Brain microvascular endothelial cell (primary cell): ENCODE results near the gene CD247.

Experiments
- DNase-seq: peaks from one replicate; pipeline ENCODE4 v3.0.0-alpha.2; 2020
- H3K27ac ChIP-seq: fragments of 250-450 bp; sonication (Bioruptor Pico); 2 replicates; pipeline ENCODE4 v1.5.1; 2020; ENCODE audit warnings: mild to moderate bottlenecking, moderate library complexity
- H3K27me3 ChIP-seq: fragments of 250-450 bp; sonication (Bioruptor Pico); replicated peaks from 2 replicates; pipeline ENCODE4 v1.5.1; 2020; ENCODE audit warnings: mild to moderate bottlenecking
- H3K36me3 ChIP-seq: fragments of 250-450 bp; sonication (Bioruptor Pico); replicated peaks from 2 replicates; pipeline ENCODE4 v1.5.1; 2020; ENCODE audit warnings: mild to moderate bottlenecking
- H3K4me3 ChIP-seq: 2 replicates; pipeline ENCODE4 v1.5.1; 2011; ENCODE audit warnings: low read depth, mild to moderate bottlenecking, control low read depth, low read length, moderate library complexity
- in situ Hi-C: cut with HindIII; loops from 2 replicates; pipeline ENCODE4 v1.10.0; 2017; ENCODE audit warnings: low sequenced_read_pairs, low pct_ligation_motif_present
- TF ChIP-seq, protein P1 (sequence below): IDR thresholded peaks from 2 replicates; pipeline ENCODE4 v1.5.1; 2011; ENCODE audit warnings: low read depth, mild to moderate bottlenecking, moderate library complexity, low read length, control low read depth, inconsistent platforms; ENCODE audit errors: missing control alignments

Gene CD247

DNA sequence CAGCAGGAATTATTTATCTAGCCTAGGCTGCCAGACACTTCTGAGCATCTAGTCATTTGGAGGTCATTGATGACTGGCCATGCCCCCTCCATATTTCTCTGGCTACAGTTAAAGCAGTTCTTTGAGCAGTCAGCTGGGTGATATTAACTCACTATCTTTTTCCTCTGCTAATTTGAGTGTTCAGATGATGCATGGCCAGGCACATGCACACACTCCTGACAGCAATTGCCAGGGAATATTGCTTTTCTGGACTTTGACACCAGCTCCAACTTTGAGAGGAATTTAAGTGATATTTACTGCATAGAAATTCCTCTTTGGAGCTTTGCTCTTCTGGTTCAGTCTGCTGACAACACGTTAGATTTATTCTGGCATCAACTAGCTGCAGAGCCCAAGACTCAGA is 52.6 kb downstream of the CD247 start:
- Histone ChIP-seq H3K36me3 (no peaks in the 10 kb centered on the region), H3K27ac (no peak overlapping the region), H3K27me3 (no peaks in the 10 kb centered on the region), H3K4me3 (no peak overlapping the region)
- TF ChIP-seq, protein P1, sequence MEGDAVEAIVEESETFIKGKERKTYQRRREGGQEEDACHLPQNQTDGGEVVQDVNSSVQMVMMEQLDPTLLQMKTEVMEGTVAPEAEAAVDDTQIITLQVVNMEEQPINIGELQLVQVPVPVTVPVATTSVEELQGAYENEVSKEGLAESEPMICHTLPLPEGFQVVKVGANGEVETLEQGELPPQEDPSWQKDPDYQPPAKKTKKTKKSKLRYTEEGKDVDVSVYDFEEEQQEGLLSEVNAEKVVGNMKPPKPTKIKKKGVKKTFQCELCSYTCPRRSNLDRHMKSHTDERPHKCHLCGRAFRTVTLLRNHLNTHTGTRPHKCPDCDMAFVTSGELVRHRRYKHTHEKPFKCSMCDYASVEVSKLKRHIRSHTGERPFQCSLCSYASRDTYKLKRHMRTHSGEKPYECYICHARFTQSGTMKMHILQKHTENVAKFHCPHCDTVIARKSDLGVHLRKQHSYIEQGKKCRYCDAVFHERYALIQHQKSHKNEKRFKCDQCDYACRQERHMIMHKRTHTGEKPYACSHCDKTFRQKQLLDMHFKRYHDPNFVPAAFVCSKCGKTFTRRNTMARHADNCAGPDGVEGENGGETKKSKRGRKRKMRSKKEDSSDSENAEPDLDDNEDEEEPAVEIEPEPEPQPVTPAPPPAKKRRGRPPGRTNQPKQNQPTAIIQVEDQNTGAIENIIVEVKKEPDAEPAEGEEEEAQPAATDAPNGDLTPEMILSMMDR: no peak
- in situ Hi-C loops: no loop called here
- no peak for DNase-seq

DNA sequence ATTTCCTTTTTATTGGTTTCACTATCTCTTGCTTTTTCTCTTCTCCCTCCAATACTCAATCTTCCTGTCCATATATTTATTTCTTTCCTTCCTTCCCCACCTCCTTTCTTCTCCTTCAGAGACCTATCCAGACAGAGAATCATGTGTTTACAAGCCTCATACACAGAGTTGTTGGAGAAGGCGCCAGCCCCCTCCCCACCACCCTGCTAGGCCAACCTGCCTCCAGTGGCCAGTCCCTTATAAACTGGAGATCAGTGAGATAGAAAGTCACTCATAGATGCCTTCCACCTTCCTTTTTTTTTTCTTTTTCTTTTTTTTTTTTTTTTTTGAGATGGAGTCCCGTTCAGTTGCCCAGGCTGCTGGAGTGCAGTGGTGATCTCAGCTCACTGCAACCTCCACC is 53.3 kb downstream of the CD247 start:
- no peak overlapping the region for H3K27ac ChIP-seq
- H3K36me3 ChIP-seq: no peaks in the 10 kb centered on the region
- no peak for DNase-seq
- no peak overlapping the region for H3K4me3 ChIP-seq
- in situ Hi-C loops: no loop called here
- TF ChIP-seq, protein P1: no peak
- no peaks in the 10 kb centered on the region for H3K27me3 ChIP-seq

DNA sequence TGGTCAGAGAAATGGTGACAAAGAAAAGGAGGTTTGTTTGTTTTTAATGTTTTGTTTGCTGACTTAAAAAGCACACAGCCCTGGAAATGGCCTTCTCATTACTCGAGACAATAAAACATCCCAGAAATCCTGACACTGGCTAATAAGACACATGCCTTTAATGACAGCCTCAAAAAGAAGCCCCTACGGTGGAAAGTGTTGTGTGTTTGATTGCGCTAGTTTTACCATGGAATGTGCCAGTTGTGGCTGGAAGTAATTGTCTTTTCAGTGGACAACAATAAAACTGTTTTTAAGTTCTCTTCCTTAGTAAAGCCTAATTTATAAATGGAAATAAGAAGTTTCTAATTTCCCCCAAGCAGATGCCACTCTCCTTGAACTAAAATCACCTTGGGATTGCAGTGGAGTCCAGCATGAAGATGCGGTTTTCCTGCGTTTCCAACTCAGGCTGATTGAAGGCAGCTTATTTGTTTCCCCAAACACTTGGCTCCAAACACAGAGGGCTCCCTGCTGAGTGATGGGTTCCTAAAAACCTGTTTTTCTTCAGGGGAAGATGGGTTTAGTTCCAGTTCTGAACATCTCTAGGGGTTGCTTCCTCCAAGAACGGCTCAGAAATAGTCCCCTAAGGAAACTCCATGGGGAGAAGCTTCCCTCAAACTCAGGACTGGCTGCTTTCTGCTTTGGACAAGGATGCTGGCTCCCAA is 54.3 kb downstream of the CD247 start:
- in situ Hi-C loops: no loop called here
- H3K4me3 ChIP-seq: no peak overlapping the region
- no peak for DNase-seq
- TF ChIP-seq, protein P1: no peak
- no peaks in the 10 kb centered on the region for H3K27me3 ChIP-seq
- H3K36me3 ChIP-seq: no peaks in the 10 kb centered on the region
- no peak overlapping the region for H3K27ac ChIP-seq

DNA sequence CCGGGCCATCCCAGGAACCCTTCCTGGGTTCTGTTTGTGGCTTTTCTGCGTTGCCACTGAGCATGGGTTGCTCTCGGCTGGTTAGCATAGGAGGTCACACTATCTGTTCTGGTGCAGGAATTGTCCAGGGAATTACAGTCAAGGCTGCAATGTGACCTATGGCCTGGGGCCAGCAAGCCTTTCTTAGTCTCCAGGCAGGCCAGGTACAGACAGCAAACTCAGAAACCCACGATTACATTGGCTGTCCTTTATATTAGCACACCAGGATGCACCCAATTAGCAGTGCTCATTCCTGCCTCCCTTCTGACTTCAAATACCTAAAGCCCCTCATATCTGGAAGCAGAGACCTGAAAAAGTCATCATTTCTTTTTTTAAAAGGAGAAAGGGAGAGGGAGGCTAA is 55.2 kb downstream of the CD247 start:
- TF ChIP-seq, protein P1: no peak
- Histone ChIP-seq H3K27ac (no peak overlapping the region), H3K27me3 (no peaks in the 10 kb centered on the region), H3K4me3 (no peak overlapping the region), H3K36me3 (no peaks in the 10 kb centered on the region)
- in situ Hi-C loops: no loop called here
- DNase-seq: no peak

DNA sequence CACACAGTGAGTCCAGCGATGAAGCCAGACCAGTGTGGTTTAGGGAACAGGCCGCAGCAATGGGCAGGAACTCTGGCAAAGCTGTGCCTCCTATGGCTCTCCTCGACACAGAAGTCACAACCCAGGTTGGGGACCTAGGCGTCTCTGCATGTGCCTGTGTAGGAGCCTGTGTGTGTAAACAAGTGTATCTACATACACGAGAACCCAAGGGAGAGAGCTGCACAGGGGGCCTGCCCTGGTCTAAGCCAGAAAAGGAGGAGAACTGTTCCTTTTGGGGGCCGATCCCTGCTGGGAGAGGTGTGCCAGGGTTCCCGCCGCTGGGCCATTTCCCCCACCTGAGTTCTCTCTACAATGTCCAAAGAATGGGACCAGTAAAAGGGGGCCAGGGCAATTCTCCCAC is 56.0 kb downstream of the CD247 start:
- no peak for DNase-seq
- TF ChIP-seq, protein P1: no peak
- Histone ChIP-seq H3K27me3 (no peaks in the 10 kb centered on the region), H3K4me3 (no peak overlapping the region), H3K36me3 (no peaks in the 10 kb centered on the region), H3K27ac (no peak overlapping the region)
- in situ Hi-C loops: no loop called here

DNA sequence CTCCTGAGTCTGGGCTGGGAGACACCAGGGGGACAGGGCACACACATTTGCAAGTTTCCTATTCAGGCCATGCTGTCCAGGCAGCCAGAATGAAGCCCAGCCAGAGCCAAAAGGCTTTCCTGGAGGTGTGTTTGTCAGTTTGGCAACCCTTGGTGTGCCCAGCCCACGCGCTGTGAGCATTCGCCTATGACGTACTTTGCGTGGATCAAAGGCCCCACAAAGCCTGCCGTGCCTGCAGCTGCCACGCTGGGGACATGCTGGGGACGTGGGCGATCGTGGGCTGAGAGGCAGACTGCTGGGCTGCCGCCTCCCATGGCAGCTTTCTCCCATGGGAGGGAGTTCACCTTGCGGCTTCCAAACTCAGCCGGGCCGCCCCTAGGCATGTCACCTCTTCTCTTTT is 57.5 kb downstream of the CD247 start:
- Histone ChIP-seq H3K4me3 (no peak overlapping the region), H3K36me3 (no peaks in the 10 kb centered on the region), H3K27ac (no peak overlapping the region), H3K27me3 (peaks cover 2% of the 10 kb centered on the region)
- TF ChIP-seq, protein P1: no peak
- DNase-seq: no peak
- in situ Hi-C loops: no loop called here
